WTC11 (cell line): ENCODE measurements around the gene HEY2. TPM values are rescaled to one million over a fixed set of nuclear protein-coding genes. Genes with fewer than 3 reads are reported as not detected.

Experiments used
- ATAC-seq: fragments of 200-7000 bp; cut with Tn5 transposase; 2 replicates; pipeline ENCODE4 v1.10.0; 2021; ENCODE audit warnings: mild to moderate bottlenecking, moderate library complexity
- CTCF ChIA-PET: fragments of 300-600 bp; sonication (Branson Sonifier 250); formaldehyde crosslinking; loops from one replicate; lab custom pipeline; 2021; ENCODE audit warnings: antibody characterized with exemption; lab: Charles Lee
- POLR2A ChIA-PET: fragments of 350-600 bp; sonication (Branson Sonifier 250); formaldehyde crosslinking; loops from one replicate; lab custom pipeline; 2021; ENCODE audit warnings: antibody characterized with exemption; lab: Charles Lee
- DNase-seq: peaks from one replicate; pipeline ENCODE4 v3.0.0; 2021; ENCODE audit warnings: low spot score
- H3K27ac Mint-ChIP-seq: 2 replicates; pipeline ENCODE4 v1.8.0; 2021; ENCODE audit warnings: mixed read lengths
- H3K27me3 Mint-ChIP-seq: 2 replicates; pipeline ENCODE4 v1.8.0; 2021; ENCODE audit warnings: low read depth, mild to moderate bottlenecking, moderate library complexity, mixed read lengths
- H3K36me3 Mint-ChIP-seq: 2 replicates; pipeline ENCODE4 v1.8.0; 2021; ENCODE audit warnings: mixed read lengths
- H3K4me1 Mint-ChIP-seq: 2 replicates; pipeline ENCODE4 v1.8.0; 2022; ENCODE audit warnings: mixed read lengths
- H3K4me3 Mint-ChIP-seq: 2 replicates; pipeline ENCODE4 v1.8.0; 2021; ENCODE audit warnings: mild to moderate bottlenecking, moderate library complexity, mixed read lengths
- H3K9me3 Mint-ChIP-seq: 2 replicates; pipeline ENCODE4 v1.8.0; 2021; ENCODE audit warnings: mixed read lengths
- ETV6 ChIP-seq: sonication (generic); formaldehyde crosslinking; IDR thresholded peaks from 2 replicates; pipeline ENCODE4 v1.8.1; 2022; ENCODE audit warnings: mild to moderate bottlenecking, missing genetic modification reagents
- FOXP1 ChIP-seq: sonication (generic); formaldehyde crosslinking; IDR thresholded peaks from 2 replicates; pipeline ENCODE4 v1.8.0; 2022; ENCODE audit warnings: missing genetic modification reagents, mild to moderate bottlenecking, moderate library complexity, borderline replicate concordance
- GRHL2 ChIP-seq: fragments of 250-450 bp; sonication (Bioruptor Pico); IDR thresholded peaks from 2 replicates; pipeline ENCODE4 v1.8.0; 2022; ENCODE audit warnings: mild to moderate bottlenecking, moderate library complexity; ENCODE audit not compliant: insufficient replicate concordance, severe bottlenecking
- IRF2 ChIP-seq: sonication (generic); formaldehyde crosslinking; IDR thresholded peaks from 2 replicates; pipeline ENCODE4 v1.8.0; 2022; ENCODE audit warnings: low read depth, missing genetic modification reagents, borderline replicate concordance
- NFE2L1 ChIP-seq: sonication (generic); formaldehyde crosslinking; IDR thresholded peaks from 2 replicates; pipeline ENCODE4 v1.8.1; 2023; ENCODE audit warnings: missing genetic modification reagents
- NFYB ChIP-seq: sonication (generic); formaldehyde crosslinking; conservative IDR thresholded peaks from 2 replicates; pipeline ENCODE4 v1.8.0; 2022; ENCODE audit warnings: low read depth, missing genetic modification reagents
- OVOL2 ChIP-seq: fragments of 250-450 bp; sonication (Bioruptor Pico); IDR thresholded peaks from 2 replicates; pipeline ENCODE4 v1.9.0; 2021; ENCODE audit warnings: mild to moderate bottlenecking, borderline replicate concordance
- ZBTB21 ChIP-seq: sonication (generic); formaldehyde crosslinking; IDR thresholded peaks from 2 replicates; pipeline ENCODE4 v1.8.1; 2023; ENCODE audit warnings: mild to moderate bottlenecking, missing genetic modification reagents, borderline replicate concordance
- ZNF219 ChIP-seq: sonication (generic); formaldehyde crosslinking; IDR thresholded peaks from 2 replicates; pipeline ENCODE4 v1.8.0; 2023; ENCODE audit warnings: missing genetic modification reagents, mild to moderate bottlenecking, borderline replicate concordance
- ZNF317 ChIP-seq: sonication (generic); formaldehyde crosslinking; IDR thresholded peaks from 2 replicates; pipeline ENCODE4 v1.8.1; 2023; ENCODE audit warnings: low read depth, mild to moderate bottlenecking, moderate library complexity, missing genetic modification reagents, borderline replicate concordance
- ZNF416 ChIP-seq: fragments of 250-450 bp; sonication (Bioruptor Pico); IDR thresholded peaks from 2 replicates; pipeline ENCODE4 v1.9.0; 2021; ENCODE audit warnings: mild to moderate bottlenecking, inconsistent platforms
- total RNA-seq: library from RNA; stranded (reverse); gene quantifications from 3 replicates; pipeline ENCODE4 v1.2.3, GENCODE V29; 2021
- TF ChIP-seq, protein P1 (sequence below): sonication (generic); formaldehyde crosslinking; conservative IDR thresholded peaks from 2 replicates; pipeline ENCODE4 v1.8.1; 2022; ENCODE audit warnings: mild to moderate bottlenecking, missing genetic modification reagents
- TF ChIP-seq, protein P2 (sequence below): sonication (generic); formaldehyde crosslinking; IDR thresholded peaks from 2 replicates; pipeline ENCODE4 v1.8.1; 2023; ENCODE audit warnings: mild to moderate bottlenecking, missing genetic modification reagents
- TF ChIP-seq, protein P3 (sequence below): sonication (generic); formaldehyde crosslinking; IDR thresholded peaks from 2 replicates; pipeline ENCODE4 v1.8.1; 2022; ENCODE audit warnings: mild to moderate bottlenecking, moderate library complexity, missing genetic modification reagents
- TF ChIP-seq, protein P4 (sequence below): sonication (generic); formaldehyde crosslinking; conservative IDR thresholded peaks from 2 replicates; pipeline ENCODE4 v1.8.1; 2023; ENCODE audit warnings: mild to moderate bottlenecking, low read depth, missing genetic modification reagents, moderate library complexity
- TF ChIP-seq, protein P5 (sequence below): sonication (generic); formaldehyde crosslinking; IDR thresholded peaks from 2 replicates; pipeline ENCODE4 v1.8.0; 2022; ENCODE audit warnings: missing genetic modification reagents
- TF ChIP-seq, protein P6 (sequence below): sonication (generic); formaldehyde crosslinking; IDR thresholded peaks from 2 replicates; pipeline ENCODE4 v1.8.1; 2022; ENCODE audit warnings: missing genetic modification reagents, borderline replicate concordance
- TF ChIP-seq, protein P7 (sequence below): sonication (generic); formaldehyde crosslinking; IDR thresholded peaks from 2 replicates; pipeline ENCODE4 v1.8.1; 2023; ENCODE audit warnings: mild to moderate bottlenecking, moderate library complexity, missing genetic modification reagents
- TF ChIP-seq, protein P8 (sequence below): fragments of 250-450 bp; sonication (Bioruptor Pico); IDR thresholded peaks from 2 replicates; pipeline ENCODE4 v1.8.0; 2021; ENCODE audit warnings: mild to moderate bottlenecking

The HEY2 gene
- total RNA-seq, 1 experiment from 2014 or later: 10.6 TPM

DNA sequence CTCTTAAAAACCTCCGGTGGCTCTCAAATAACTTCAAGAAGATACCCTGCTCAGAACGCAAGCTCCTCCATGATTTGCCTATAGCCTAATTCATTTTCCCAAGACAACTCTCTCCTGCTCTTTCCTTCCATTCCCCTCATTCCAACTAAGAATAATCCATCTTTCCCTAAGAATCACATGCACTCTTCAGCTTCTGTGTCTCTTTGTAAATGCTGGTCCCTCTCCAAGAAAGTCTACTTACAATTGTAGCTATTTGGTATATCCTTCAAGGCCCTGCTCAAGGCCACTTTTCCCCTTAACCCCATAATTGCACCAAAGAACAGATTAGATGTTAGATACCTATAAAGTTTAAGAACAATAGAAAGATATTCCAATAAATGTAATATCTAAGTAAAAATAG lies 7.4 kb upstream of the HEY2 start:
- ChIA-PET POLR2A (interaction anchor here (1.3 kb wide), 1 partner anchor 48 kb away, joined by 3 read pairs; the partner anchor contains the start of gene NCOA7), CTCF (interaction anchor here (0.8 to 1.3 kb wide), 3 partner anchors 11 to 27 kb away, joined by 3 to 4 read pairs (median 3); no protein-coding TSS in a partner anchor)
- ATAC-seq: no peak
- no peak overlapping the region for H3K27ac Mint-ChIP-seq
- H3K27me3 Mint-ChIP-seq: peaks cover 6% of the 10 kb centered on the region; the same call in 1 of the 2 replicates
- no peak overlapping the region for H3K4me3 Mint-ChIP-seq
- no peak for TF ChIP-seq ZNF317 (CRISPR knock-in tag)
- TF ChIP-seq FOXP1 (CRISPR knock-in tag): no peak
- TF ChIP-seq, protein P1, sequence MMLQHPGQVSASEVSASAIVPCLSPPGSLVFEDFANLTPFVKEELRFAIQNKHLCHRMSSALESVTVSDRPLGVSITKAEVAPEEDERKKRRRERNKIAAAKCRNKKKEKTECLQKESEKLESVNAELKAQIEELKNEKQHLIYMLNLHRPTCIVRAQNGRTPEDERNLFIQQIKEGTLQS (CRISPR knock-in tag): no peak
- TF ChIP-seq ETV6 (CRISPR knock-in tag): no peak
- no peak for TF ChIP-seq ZBTB21 (CRISPR knock-in tag)
- no peak for TF ChIP-seq NFYB (CRISPR knock-in tag)
- TF ChIP-seq, protein P2, sequence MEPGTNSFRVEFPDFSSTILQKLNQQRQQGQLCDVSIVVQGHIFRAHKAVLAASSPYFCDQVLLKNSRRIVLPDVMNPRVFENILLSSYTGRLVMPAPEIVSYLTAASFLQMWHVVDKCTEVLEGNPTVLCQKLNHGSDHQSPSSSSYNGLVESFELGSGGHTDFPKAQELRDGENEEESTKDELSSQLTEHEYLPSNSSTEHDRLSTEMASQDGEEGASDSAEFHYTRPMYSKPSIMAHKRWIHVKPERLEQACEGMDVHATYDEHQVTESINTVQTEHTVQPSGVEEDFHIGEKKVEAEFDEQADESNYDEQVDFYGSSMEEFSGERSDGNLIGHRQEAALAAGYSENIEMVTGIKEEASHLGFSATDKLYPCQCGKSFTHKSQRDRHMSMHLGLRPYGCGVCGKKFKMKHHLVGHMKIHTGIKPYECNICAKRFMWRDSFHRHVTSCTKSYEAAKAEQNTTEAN (CRISPR knock-in tag): no peak
- no peak for TF ChIP-seq OVOL2 (CRISPR knock-in tag)
- TF ChIP-seq, protein P3, sequence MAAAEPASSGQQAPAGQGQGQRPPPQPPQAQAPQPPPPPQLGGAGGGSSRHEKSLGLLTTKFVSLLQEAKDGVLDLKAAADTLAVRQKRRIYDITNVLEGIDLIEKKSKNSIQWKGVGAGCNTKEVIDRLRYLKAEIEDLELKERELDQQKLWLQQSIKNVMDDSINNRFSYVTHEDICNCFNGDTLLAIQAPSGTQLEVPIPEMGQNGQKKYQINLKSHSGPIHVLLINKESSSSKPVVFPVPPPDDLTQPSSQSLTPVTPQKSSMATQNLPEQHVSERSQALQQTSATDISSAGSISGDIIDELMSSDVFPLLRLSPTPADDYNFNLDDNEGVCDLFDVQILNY (CRISPR knock-in tag): no peak
- TF ChIP-seq, all 79 proteins: peak for 0
- no peak for DNase-seq
- Mint-ChIP-seq H3K9me3 (no peaks in the 10 kb centered on the region), H3K4me1 (peaks cover 48% of the 10 kb centered on the region), H3K36me3 (no peaks in the 10 kb centered on the region)

DNA sequence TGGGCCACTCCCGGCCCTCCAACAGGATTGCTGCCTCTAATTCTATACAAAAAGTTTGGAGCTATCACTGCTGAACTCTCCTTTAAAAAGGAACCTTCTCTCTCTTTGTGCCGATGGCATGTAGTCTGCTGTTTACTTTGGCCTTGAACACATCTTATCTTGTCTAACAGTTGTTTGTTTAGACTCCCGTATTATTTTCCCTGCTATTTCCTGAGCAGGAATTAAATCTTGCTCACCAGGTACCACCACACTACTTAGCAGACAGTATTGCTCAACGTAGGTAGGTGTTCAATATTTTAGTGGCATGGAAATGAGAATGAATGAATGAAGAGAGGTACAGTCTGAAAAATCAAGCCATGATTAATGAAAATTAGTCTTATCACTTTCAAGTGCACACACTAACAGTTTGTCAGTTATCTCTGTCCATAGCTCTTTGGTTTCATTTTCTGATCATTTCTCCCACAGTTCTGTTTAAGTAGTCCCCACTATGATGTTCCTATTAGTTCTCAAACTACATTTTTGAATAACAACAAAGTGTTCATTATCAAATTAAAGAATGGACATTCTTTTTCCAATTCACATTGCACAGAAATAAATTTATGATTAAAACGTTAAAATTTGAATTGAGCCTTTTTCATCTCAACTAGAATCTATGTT lies 6.8 kb upstream of the HEY2 start:
- H3K27ac Mint-ChIP-seq: no peak overlapping the region
- no peak overlapping the region for H3K4me3 Mint-ChIP-seq
- no peaks in the 10 kb centered on the region for H3K36me3 Mint-ChIP-seq
- ATAC-seq: no peak
- H3K9me3 Mint-ChIP-seq: no peaks in the 10 kb centered on the region
- POLR2A ChIA-PET: interaction anchor here (1.3 kb wide), 1 partner anchor 48 kb away, joined by 3 read pairs; the partner anchor contains the start of gene NCOA7
- H3K27me3 Mint-ChIP-seq: peaks cover 11% of the 10 kb centered on the region
- H3K4me1 Mint-ChIP-seq: peaks cover 48% of the 10 kb centered on the region
- no peak for DNase-seq
- CTCF ChIA-PET: interaction anchor here (0.8 kb wide), 2 partner anchors 11 to 28 kb away, joined by 3 read pairs; no protein-coding TSS in a partner anchor
- TF ChIP-seq, protein P4, sequence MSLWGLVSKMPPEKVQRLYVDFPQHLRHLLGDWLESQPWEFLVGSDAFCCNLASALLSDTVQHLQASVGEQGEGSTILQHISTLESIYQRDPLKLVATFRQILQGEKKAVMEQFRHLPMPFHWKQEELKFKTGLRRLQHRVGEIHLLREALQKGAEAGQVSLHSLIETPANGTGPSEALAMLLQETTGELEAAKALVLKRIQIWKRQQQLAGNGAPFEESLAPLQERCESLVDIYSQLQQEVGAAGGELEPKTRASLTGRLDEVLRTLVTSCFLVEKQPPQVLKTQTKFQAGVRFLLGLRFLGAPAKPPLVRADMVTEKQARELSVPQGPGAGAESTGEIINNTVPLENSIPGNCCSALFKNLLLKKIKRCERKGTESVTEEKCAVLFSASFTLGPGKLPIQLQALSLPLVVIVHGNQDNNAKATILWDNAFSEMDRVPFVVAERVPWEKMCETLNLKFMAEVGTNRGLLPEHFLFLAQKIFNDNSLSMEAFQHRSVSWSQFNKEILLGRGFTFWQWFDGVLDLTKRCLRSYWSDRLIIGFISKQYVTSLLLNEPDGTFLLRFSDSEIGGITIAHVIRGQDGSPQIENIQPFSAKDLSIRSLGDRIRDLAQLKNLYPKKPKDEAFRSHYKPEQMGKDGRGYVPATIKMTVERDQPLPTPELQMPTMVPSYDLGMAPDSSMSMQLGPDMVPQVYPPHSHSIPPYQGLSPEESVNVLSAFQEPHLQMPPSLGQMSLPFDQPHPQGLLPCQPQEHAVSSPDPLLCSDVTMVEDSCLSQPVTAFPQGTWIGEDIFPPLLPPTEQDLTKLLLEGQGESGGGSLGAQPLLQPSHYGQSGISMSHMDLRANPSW: no peak
- TF ChIP-seq NFE2L1 (CRISPR knock-in tag) (no peak), ZNF416 (no peak), IRF2 (CRISPR knock-in tag) (no peak), GRHL2 (no peak), ZNF219 (CRISPR knock-in tag) (no peak)
- TF ChIP-seq, protein P5, sequence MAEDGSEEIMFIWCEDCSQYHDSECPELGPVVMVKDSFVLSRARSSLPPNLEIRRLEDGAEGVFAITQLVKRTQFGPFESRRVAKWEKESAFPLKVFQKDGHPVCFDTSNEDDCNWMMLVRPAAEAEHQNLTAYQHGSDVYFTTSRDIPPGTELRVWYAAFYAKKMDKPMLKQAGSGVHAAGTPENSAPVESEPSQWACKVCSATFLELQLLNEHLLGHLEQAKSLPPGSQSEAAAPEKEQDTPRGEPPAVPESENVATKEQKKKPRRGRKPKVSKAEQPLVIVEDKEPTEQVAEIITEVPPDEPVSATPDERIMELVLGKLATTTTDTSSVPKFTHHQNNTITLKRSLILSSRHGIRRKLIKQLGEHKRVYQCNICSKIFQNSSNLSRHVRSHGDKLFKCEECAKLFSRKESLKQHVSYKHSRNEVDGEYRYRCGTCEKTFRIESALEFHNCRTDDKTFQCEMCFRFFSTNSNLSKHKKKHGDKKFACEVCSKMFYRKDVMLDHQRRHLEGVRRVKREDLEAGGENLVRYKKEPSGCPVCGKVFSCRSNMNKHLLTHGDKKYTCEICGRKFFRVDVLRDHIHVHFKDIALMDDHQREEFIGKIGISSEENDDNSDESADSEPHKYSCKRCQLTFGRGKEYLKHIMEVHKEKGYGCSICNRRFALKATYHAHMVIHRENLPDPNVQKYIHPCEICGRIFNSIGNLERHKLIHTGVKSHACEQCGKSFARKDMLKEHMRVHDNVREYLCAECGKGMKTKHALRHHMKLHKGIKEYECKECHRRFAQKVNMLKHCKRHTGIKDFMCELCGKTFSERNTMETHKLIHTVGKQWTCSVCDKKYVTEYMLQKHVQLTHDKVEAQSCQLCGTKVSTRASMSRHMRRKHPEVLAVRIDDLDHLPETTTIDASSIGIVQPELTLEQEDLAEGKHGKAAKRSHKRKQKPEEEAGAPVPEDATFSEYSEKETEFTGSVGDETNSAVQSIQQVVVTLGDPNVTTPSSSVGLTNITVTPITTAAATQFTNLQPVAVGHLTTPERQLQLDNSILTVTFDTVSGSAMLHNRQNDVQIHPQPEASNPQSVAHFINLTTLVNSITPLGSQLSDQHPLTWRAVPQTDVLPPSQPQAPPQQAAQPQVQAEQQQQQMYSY: no peak
- TF ChIP-seq, protein P6, sequence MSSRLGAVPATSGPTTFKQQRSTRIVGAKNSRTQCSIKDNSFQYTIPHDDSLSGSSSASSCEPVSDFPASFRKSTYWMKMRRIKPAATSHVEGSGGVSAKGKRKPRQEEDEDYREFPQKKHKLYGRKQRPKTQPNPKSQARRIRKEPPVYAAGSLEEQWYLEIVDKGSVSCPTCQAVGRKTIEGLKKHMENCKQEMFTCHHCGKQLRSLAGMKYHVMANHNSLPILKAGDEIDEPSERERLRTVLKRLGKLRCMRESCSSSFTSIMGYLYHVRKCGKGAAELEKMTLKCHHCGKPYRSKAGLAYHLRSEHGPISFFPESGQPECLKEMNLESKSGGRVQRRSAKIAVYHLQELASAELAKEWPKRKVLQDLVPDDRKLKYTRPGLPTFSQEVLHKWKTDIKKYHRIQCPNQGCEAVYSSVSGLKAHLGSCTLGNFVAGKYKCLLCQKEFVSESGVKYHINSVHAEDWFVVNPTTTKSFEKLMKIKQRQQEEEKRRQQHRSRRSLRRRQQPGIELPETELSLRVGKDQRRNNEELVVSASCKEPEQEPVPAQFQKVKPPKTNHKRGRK (CRISPR knock-in tag): no peak
- TF ChIP-seq, protein P7, sequence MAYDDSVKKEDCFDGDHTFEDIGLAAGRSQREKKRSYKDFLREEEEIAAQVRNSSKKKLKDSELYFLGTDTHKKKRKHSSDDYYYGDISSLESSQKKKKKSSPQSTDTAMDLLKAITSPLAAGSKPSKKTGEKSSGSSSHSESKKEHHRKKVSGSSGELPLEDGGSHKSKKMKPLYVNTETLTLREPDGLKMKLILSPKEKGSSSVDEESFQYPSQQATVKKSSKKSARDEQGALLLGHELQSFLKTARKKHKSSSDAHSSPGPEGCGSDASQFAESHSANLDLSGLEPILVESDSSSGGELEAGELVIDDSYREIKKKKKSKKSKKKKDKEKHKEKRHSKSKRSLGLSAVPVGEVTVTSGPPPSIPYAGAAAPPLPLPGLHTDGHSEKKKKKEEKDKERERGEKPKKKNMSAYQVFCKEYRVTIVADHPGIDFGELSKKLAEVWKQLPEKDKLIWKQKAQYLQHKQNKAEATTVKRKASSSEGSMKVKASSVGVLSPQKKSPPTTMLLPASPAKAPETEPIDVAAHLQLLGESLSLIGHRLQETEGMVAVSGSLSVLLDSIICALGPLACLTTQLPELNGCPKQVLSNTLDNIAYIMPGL (CRISPR knock-in tag): no peak
- TF ChIP-seq, protein P8, sequence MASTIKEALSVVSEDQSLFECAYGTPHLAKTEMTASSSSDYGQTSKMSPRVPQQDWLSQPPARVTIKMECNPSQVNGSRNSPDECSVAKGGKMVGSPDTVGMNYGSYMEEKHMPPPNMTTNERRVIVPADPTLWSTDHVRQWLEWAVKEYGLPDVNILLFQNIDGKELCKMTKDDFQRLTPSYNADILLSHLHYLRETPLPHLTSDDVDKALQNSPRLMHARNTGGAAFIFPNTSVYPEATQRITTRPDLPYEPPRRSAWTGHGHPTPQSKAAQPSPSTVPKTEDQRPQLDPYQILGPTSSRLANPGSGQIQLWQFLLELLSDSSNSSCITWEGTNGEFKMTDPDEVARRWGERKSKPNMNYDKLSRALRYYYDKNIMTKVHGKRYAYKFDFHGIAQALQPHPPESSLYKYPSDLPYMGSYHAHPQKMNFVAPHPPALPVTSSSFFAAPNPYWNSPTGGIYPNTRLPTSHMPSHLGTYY (CRISPR knock-in tag): no peak
